Transverse colon (tissue), 3 donors: ENCODE data around the gene ZNF185.

ENCODE experiments used
- EP300 ChIP-seq: sonication (generic); formaldehyde crosslinking; IDR thresholded peaks from one replicate; pipeline ENCODE4 v1.6.1; 2017; ENCODE audit warnings: antibody characterized with exemption, low read depth
- POLR2A ChIP-seq: fragments of 450-650 bp; IDR thresholded peaks from one replicate; pipeline ENCODE4 v1.6.1; 2016; ENCODE audit warnings: antibody characterized with exemption, mild to moderate bottlenecking, moderate library complexity
- TF ChIP-seq, protein P1 (sequence below), 5 experiments: fragments of 200-600 bp in 3 of 5; fragments of 450-650 bp in 2 of 5; sonication (generic) in 3 of 5; IDR thresholded peaks; 1 replicate in 2 of 5; 2 replicates in 3 of 5; pipeline ENCODE4 v1.5.1; 2016 to 2017; ENCODE audit warnings: antibody characterized with exemption in 5 of 5, inconsistent platforms in 3 of 5, mild to moderate bottlenecking in 2 of 5, moderate library complexity in 1 of 5

GRCh38 chrX:152899111-152899873 is 1.4 kb downstream of the ZNF185 start:
- TF ChIP-seq, protein P1, sequence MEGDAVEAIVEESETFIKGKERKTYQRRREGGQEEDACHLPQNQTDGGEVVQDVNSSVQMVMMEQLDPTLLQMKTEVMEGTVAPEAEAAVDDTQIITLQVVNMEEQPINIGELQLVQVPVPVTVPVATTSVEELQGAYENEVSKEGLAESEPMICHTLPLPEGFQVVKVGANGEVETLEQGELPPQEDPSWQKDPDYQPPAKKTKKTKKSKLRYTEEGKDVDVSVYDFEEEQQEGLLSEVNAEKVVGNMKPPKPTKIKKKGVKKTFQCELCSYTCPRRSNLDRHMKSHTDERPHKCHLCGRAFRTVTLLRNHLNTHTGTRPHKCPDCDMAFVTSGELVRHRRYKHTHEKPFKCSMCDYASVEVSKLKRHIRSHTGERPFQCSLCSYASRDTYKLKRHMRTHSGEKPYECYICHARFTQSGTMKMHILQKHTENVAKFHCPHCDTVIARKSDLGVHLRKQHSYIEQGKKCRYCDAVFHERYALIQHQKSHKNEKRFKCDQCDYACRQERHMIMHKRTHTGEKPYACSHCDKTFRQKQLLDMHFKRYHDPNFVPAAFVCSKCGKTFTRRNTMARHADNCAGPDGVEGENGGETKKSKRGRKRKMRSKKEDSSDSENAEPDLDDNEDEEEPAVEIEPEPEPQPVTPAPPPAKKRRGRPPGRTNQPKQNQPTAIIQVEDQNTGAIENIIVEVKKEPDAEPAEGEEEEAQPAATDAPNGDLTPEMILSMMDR (IDR thresholded peaks at IDR 0.05) = no peak
- TF ChIP-seq POLR2A (no peak), EP300 (no peak)
